ENCODE data around the gene COX6A2. TPM values are rescaled to one million over a fixed set of nuclear protein-coding genes. Genes with fewer than 3 reads are reported as not detected.

The COX6A2 gene
- total RNA-seq, 1 donor from 2014 or later: not detected

DNA sequence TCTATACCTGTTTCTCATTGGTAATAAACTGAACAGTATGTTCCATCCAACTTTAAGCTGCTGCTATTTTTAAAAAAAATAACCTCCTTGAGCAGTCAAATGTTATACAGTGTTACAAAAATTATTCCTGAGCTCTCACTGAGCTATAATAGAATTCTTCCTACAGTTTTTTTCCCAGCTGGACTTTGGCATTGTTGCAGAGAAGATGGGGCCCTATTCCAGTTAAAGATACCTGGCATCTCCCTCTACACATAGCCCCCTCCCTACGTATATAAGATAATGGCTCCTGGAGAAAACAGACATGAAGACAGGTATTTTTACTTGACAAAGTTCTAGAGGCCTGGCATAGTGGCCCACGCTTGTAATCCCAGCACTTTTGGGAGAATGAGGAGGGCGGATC is 1.6 kb upstream of the COX6A2 start:
- no peak overlapping the region for H2AFZ ChIP-seq (ENCODE audit: low read depth, low read length)
- H3K4me1 ChIP-seq (ENCODE audit: insufficient read depth, low read length): no peaks in the 10 kb centered on the region
- H3K4me3 ChIP-seq (ENCODE audit: insufficient read depth, low read depth, low read length): no peak overlapping the region
- no peak overlapping the region for H3K27ac Mint-ChIP-seq (ENCODE audit: unreplicated experiment)
- no peak overlapping the region for H3K27ac ChIP-seq (ENCODE audit: low read depth, low read length)
- no peaks in the 10 kb centered on the region for H3K36me3 ChIP-seq (ENCODE audit: insufficient read depth, low read length)
- H3K36me3 Mint-ChIP-seq (ENCODE audit: low read depth, unreplicated experiment): no peaks in the 10 kb centered on the region
- FAIRE-seq (no peak), DNase-seq (ENCODE audit: low read depth) (no peak)
- TF ChIP-seq, protein P1, sequence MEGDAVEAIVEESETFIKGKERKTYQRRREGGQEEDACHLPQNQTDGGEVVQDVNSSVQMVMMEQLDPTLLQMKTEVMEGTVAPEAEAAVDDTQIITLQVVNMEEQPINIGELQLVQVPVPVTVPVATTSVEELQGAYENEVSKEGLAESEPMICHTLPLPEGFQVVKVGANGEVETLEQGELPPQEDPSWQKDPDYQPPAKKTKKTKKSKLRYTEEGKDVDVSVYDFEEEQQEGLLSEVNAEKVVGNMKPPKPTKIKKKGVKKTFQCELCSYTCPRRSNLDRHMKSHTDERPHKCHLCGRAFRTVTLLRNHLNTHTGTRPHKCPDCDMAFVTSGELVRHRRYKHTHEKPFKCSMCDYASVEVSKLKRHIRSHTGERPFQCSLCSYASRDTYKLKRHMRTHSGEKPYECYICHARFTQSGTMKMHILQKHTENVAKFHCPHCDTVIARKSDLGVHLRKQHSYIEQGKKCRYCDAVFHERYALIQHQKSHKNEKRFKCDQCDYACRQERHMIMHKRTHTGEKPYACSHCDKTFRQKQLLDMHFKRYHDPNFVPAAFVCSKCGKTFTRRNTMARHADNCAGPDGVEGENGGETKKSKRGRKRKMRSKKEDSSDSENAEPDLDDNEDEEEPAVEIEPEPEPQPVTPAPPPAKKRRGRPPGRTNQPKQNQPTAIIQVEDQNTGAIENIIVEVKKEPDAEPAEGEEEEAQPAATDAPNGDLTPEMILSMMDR (IDR thresholded peaks at IDR 0.05; ENCODE audit: insufficient read depth, low read depth, low read length): no peak
- TF ChIP-seq EZH2 (IDR thresholded peaks at IDR 0.05; ENCODE audit: insufficient read depth, low read length): no peak
- H3K27me3 Mint-ChIP-seq (ENCODE audit: low read depth, unreplicated experiment): peaks cover 22% of the 10 kb centered on the region
- H3K9me3 Mint-ChIP-seq (ENCODE audit: unreplicated experiment): peaks cover 8% of the 10 kb centered on the region
- no peak overlapping the region for H3K4me2 ChIP-seq (ENCODE audit: low read length)
- no peaks in the 10 kb centered on the region for H3K9me3 ChIP-seq (ENCODE audit: insufficient read depth, low read depth, low read length)
- H4K20me1 ChIP-seq (ENCODE audit: insufficient read depth, low read length): no peaks in the 10 kb centered on the region
- no peak overlapping the region for H3K9ac ChIP-seq (ENCODE audit: low read length)
- H3K4me3 Mint-ChIP-seq (ENCODE audit: unreplicated experiment): no peak overlapping the region
- no peaks in the 10 kb centered on the region for H3K79me2 ChIP-seq (ENCODE audit: insufficient read depth, low read length)
- no peaks in the 10 kb centered on the region for H3K27me3 ChIP-seq (ENCODE audit: insufficient read depth, low read length)
- H3K4me1 Mint-ChIP-seq (ENCODE audit: low read depth, unreplicated experiment): no peaks in the 10 kb centered on the region

DNA sequence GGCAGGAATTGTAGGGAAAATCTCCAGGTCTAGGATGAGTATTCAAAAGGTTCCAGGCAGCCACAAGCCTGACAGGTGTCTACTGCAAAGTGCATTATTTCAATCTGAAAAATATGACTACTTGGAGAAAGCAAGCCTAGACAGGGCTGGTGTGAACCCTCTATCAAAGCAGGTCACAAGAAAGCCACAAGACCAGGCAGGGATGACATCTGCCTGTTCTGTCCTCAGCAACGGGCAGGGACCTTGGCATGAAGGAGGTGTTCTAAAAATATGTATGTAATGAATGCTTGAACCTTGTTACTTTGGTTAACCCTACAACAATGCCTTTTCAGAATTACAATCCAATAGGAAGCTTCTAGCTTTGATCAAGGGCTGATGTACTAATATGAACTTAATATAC is 1.2 kb upstream of the COX6A2 start:
- H3K79me2 ChIP-seq (ENCODE audit: insufficient read depth, low read length): no peaks in the 10 kb centered on the region
- H4K20me1 ChIP-seq (ENCODE audit: insufficient read depth, low read length): no peaks in the 10 kb centered on the region
- TF ChIP-seq EZH2 (IDR thresholded peaks at IDR 0.05; ENCODE audit: insufficient read depth, low read length): no peak
- TF ChIP-seq, protein P1 (IDR thresholded peaks at IDR 0.05; ENCODE audit: insufficient read depth, low read depth, low read length): no peak
- H3K4me1 Mint-ChIP-seq (ENCODE audit: low read depth, unreplicated experiment): no peaks in the 10 kb centered on the region
- no peak overlapping the region for H3K27ac Mint-ChIP-seq (ENCODE audit: unreplicated experiment)
- H3K4me1 ChIP-seq (ENCODE audit: insufficient read depth, low read length): no peaks in the 10 kb centered on the region
- no peak for DNase-seq (ENCODE audit: low read depth)
- H3K4me3 Mint-ChIP-seq (ENCODE audit: unreplicated experiment): no peak overlapping the region
- no peaks in the 10 kb centered on the region for H3K36me3 Mint-ChIP-seq (ENCODE audit: low read depth, unreplicated experiment)
- H3K27me3 Mint-ChIP-seq (ENCODE audit: low read depth, unreplicated experiment): peaks cover 25% of the 10 kb centered on the region
- H3K4me3 ChIP-seq (ENCODE audit: insufficient read depth, low read depth, low read length): no peak overlapping the region
- no peak overlapping the region for H2AFZ ChIP-seq (ENCODE audit: low read depth, low read length)
- H3K9me3 Mint-ChIP-seq (ENCODE audit: unreplicated experiment): peaks cover 11% of the 10 kb centered on the region
- H3K9me3 ChIP-seq (ENCODE audit: insufficient read depth, low read depth, low read length): no peaks in the 10 kb centered on the region
- no peaks in the 10 kb centered on the region for H3K36me3 ChIP-seq (ENCODE audit: insufficient read depth, low read length)
- H3K4me2 ChIP-seq (ENCODE audit: low read length): no peak overlapping the region
- H3K27ac ChIP-seq (ENCODE audit: low read depth, low read length): no peak overlapping the region
- FAIRE-seq: no peak
- H3K27me3 ChIP-seq (ENCODE audit: insufficient read depth, low read length): no peaks in the 10 kb centered on the region
- H3K9ac ChIP-seq (ENCODE audit: low read length): no peak overlapping the region

DNA sequence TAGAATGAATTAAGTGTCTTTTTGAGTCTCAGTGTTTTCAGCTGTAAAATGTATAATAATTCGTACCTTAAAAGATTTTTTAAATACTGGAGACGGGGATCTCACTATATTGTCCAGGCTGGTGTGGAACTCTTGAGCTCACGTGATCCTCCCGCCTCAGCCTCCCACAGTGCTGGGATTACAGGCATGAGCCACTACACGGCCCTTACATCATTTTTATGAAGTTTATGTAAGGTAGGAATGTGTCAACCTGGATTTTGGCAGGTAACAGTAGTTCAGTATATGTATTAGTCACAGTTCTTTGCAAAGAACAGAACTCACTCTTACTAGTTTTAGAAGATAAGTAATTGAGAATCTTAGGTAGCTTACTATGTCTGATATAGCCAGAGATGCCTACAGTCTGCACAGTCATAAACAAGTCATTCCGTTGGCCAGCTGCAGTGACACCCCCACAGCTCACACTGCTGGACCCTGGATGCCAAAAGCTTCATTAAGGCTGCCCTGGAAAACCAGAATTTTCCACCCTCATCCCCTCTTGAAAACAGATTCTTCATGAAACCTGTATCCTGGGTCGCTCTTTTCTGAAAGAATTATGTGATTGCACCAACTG is 583 bp upstream of the COX6A2 start:
- Histone ChIP-seq H3K79me2 (ENCODE audit: insufficient read depth, low read length) (no peaks in the 10 kb centered on the region), H2AFZ (ENCODE audit: low read depth, low read length) (no peak overlapping the region), H3K27me3 (ENCODE audit: insufficient read depth, low read length) (no peaks in the 10 kb centered on the region), H3K9me3 (ENCODE audit: insufficient read depth, low read depth, low read length) (no peaks in the 10 kb centered on the region), H3K36me3 (ENCODE audit: insufficient read depth, low read length) (no peaks in the 10 kb centered on the region), H3K9ac (ENCODE audit: low read length) (no peak overlapping the region), H3K27ac (ENCODE audit: low read depth, low read length) (no peak overlapping the region), H3K4me2 (ENCODE audit: low read length) (no peak overlapping the region), H3K4me3 (ENCODE audit: insufficient read depth, low read depth, low read length) (no peak overlapping the region), H4K20me1 (ENCODE audit: insufficient read depth, low read length) (no peaks in the 10 kb centered on the region), H3K4me1 (ENCODE audit: insufficient read depth, low read length) (no peaks in the 10 kb centered on the region)
- H3K4me1 Mint-ChIP-seq (ENCODE audit: low read depth, unreplicated experiment): no peaks in the 10 kb centered on the region
- TF ChIP-seq, protein P1 (IDR thresholded peaks at IDR 0.05; ENCODE audit: insufficient read depth, low read depth, low read length): no peak
- no peak for TF ChIP-seq EZH2 (IDR thresholded peaks at IDR 0.05; ENCODE audit: insufficient read depth, low read length)
- H3K36me3 Mint-ChIP-seq (ENCODE audit: low read depth, unreplicated experiment): no peaks in the 10 kb centered on the region
- peaks cover 15% of the 10 kb centered on the region for H3K9me3 Mint-ChIP-seq (ENCODE audit: unreplicated experiment)
- DNase-seq (ENCODE audit: low read depth) (no peak), FAIRE-seq (no peak)
- H3K27ac Mint-ChIP-seq (ENCODE audit: unreplicated experiment): no peak overlapping the region
- H3K4me3 Mint-ChIP-seq (ENCODE audit: unreplicated experiment): no peak overlapping the region
- peaks cover 30% of the 10 kb centered on the region for H3K27me3 Mint-ChIP-seq (ENCODE audit: low read depth, unreplicated experiment)
